NCI-H2227 (cell line): ENCODE data around the gene ZNF414.

ENCODE experiments used
- DNase-seq: peaks from one replicate; lab custom pipeline; 2025; ENCODE audit not compliant: unreplicated experiment; lab: John Stamatoyannopoulos, UW

The ZNF414 gene

GRCh38 chr19:8468761-8469373 lies 45.1 kb downstream of the ZNF414 start:
- no peak for DNase-seq

GRCh38 chr19:8468124-8468523 lies 45.8 kb downstream of the ZNF414 start:
- DNase-seq, result no peak

GRCh38 chr19:8466018-8466417 lies 47.9 kb downstream of the ZNF414 start:
- no peak for DNase-seq

- no peak for DNase-seq
Measured at GRCh38 chr19:8463365-8463764, 50.6 kb downstream of the ZNF414 start.

- DNase-seq, result no peak
Measured at GRCh38 chr19:8462571-8462970, 51.4 kb downstream of the ZNF414 start.

GRCh38 chr19:8461891-8462290 lies 52.1 kb downstream of the ZNF414 start:
- DNase-seq, result no peak

GRCh38 chr19:8461376-8461775 lies 52.6 kb downstream of the ZNF414 start:
- DNase-seq, result no peak

GRCh38 chr19:8460516-8461298 lies 53.3 kb downstream of the ZNF414 start:
- DNase-seq, result no peak
